Measurements from ENCODE around the gene P3H3. TPM values are rescaled to one million over a fixed set of nuclear protein-coding genes. Genes with fewer than 3 reads are reported as not detected.
A peak's percentile ranks its signal among the peaks of the same experiment; 100 is the strongest.

Gene P3H3
- total and polyA plus RNA-seq, 2 experiments from 2014 or later = 16.4 to 38.2 TPM

DNA sequence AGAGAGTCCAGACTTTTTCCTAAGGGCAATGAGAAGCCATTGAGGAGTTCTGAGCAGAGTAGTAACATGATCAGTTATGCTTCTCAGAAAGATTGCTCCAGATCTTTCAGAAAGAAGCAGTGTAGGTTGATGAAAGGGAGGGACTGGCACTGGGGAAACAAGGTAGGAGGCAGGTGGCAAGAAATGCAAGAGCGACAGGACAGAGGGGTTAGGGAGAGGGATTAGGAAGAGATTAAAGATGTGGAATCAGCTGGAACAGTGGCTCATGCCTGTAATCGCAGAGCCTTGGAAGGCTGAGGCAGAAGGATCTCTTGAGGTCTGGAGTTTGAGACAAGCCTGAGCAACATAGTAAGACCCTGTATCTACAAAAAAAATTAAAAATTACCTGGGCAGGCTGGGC, 19.5 kb downstream of the P3H3 start (continued):
- TF ChIP-seq JUNB (IDR thresholded peaks at IDR 0.05; ENCODE audit: unreplicated experiment) = no peak
- TF ChIP-seq STAT1 (IDR thresholded peaks at IDR 0.05; ENCODE audit: unreplicated experiment) = no peak
- TF ChIP-seq, protein P1, sequence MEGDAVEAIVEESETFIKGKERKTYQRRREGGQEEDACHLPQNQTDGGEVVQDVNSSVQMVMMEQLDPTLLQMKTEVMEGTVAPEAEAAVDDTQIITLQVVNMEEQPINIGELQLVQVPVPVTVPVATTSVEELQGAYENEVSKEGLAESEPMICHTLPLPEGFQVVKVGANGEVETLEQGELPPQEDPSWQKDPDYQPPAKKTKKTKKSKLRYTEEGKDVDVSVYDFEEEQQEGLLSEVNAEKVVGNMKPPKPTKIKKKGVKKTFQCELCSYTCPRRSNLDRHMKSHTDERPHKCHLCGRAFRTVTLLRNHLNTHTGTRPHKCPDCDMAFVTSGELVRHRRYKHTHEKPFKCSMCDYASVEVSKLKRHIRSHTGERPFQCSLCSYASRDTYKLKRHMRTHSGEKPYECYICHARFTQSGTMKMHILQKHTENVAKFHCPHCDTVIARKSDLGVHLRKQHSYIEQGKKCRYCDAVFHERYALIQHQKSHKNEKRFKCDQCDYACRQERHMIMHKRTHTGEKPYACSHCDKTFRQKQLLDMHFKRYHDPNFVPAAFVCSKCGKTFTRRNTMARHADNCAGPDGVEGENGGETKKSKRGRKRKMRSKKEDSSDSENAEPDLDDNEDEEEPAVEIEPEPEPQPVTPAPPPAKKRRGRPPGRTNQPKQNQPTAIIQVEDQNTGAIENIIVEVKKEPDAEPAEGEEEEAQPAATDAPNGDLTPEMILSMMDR (conservative IDR thresholded peaks at IDR 0.05; ENCODE audit: low read depth in 2 of 2) = no peak
- TF ChIP-seq NANOG (IDR thresholded peaks at IDR 0.05; ENCODE audit: borderline replicate concordance) = no peak
- no peak for TF ChIP-seq POLR2AphosphoS5 (IDR thresholded peaks at IDR 0.05; ENCODE audit: low read depth)
- TF ChIP-seq, protein P2, sequence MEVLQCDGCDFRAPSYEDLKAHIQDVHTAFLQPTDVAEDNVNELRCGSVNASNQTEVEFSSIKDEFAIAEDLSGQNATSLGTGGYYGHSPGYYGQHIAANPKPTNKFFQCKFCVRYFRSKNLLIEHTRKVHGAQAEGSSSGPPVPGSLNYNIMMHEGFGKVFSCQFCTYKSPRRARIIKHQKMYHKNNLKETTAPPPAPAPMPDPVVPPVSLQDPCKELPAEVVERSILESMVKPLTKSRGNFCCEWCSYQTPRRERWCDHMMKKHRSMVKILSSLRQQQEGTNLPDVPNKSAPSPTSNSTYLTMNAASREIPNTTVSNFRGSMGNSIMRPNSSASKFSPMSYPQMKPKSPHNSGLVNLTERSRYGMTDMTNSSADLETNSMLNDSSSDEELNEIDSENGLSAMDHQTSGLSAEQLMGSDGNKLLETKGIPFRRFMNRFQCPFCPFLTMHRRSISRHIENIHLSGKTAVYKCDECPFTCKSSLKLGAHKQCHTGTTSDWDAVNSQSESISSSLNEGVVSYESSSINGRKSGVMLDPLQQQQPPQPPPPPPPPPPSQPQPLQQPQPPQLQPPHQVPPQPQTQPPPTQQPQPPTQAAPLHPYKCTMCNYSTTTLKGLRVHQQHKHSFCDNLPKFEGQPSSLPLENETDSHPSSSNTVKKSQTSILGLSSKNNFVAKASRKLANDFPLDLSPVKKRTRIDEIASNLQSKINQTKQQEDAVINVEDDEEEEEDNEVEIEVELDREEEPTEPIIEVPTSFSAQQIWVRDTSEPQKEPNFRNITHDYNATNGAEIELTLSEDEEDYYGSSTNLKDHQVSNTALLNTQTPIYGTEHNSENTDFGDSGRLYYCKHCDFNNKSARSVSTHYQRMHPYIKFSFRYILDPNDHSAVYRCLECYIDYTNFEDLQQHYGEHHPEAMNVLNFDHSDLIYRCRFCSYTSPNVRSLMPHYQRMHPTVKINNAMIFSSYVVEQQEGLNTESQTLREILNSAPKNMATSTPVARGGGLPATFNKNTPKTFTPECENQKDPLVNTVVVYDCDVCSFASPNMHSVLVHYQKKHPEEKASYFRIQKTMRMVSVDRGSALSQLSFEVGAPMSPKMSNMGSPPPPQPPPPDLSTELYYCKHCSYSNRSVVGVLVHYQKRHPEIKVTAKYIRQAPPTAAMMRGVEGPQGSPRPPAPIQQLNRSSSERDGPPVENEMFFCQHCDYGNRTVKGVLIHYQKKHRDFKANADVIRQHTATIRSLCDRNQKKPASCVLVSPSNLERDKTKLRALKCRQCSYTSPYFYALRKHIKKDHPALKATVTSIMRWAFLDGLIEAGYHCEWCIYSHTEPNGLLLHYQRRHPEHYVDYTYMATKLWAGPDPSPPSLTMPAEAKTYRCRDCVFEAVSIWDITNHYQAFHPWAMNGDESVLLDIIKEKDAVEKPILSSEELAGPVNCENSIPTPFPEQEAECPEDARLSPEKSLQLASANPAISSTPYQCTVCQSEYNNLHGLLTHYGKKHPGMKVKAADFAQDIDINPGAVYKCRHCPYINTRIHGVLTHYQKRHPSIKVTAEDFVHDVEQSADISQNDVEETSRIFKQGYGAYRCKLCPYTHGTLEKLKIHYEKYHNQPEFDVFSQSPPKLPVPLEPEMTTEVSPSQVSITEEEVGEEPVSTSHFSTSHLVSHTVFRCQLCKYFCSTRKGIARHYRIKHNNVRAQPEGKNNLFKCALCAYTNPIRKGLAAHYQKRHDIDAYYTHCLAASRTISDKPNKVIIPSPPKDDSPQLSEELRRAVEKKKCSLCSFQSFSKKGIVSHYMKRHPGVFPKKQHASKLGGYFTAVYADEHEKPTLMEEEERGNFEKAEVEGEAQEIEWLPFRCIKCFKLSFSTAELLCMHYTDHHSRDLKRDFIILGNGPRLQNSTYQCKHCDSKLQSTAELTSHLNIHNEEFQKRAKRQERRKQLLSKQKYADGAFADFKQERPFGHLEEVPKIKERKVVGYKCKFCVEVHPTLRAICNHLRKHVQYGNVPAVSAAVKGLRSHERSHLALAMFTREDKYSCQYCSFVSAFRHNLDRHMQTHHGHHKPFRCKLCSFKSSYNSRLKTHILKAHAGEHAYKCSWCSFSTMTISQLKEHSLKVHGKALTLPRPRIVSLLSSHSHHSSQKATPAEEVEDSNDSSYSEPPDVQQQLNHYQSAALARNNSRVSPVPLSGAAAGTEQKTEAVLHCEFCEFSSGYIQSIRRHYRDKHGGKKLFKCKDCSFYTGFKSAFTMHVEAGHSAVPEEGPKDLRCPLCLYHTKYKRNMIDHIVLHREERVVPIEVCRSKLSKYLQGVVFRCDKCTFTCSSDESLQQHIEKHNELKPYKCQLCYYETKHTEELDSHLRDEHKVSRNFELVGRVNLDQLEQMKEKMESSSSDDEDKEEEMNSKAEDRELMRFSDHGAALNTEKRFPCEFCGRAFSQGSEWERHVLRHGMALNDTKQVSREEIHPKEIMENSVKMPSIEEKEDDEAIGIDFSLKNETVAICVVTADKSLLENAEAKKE (CRISPR knock-in tag; IDR thresholded peaks at IDR 0.05) = no peak
- TF ChIP-seq EZH2phosphoT487 (IDR thresholded peaks at IDR 0.05; ENCODE audit: unreplicated experiment) = no peak

DNA sequence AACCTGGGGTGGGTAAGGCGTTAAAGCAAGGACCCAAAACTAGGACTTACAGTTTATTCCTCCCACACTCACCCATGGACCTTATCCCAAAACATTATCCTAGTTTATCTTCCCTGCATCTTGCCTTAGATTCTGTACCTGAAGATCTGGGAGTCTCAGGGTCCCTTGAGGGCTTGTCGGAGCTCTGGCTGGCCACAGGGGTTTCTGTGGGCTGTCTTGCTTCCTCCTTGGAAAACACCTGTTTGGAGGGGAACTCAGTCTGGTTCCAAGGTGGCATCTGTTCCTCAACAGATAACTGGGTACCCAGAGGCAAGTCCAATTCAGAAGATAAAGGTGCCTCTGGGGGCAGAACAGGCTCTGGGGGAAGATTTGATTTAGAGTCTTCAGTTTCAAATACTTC, 21.2 kb downstream of the P3H3 start:
- ATAC-seq (no peak), DNase-seq (ENCODE audit: low spot score) (no peak)
- H3K27ac Mint-ChIP-seq = no peak overlapping the region
- H3K36me3 Mint-ChIP-seq (ENCODE audit: low read depth) = peaks cover 55% of the 10 kb centered on the region
- H3F3A ChIP-seq (replicated peaks; ENCODE audit: low read depth) = peaks cover 14% of the 10 kb centered on the region; the same call in 1 of the 2 replicates
- peaks cover 4% of the 10 kb centered on the region; the same call in 1 of the 2 replicates for H4K20me1 ChIP-seq (replicated peaks; ENCODE audit: insufficient read depth)
- peaks cover 28% of the 10 kb centered on the region for H3K36me3 ChIP-seq (ENCODE audit: insufficient read depth)
- H2AFZ ChIP-seq = no peak overlapping the region
- no peak overlapping the region for H3K27ac ChIP-seq (ENCODE audit: low read depth)
- H3K4me3 ChIP-seq = no peak overlapping the region
- peaks cover 31% of the 10 kb centered on the region for H3K27me3 Mint-ChIP-seq (ENCODE audit: insufficient read depth, low read depth, poor library complexity)
- H3K4me1 Mint-ChIP-seq = peaks cover 15% of the 10 kb centered on the region
- no peaks in the 10 kb centered on the region for H3K9me3 Mint-ChIP-seq
- peaks cover 29% of the 10 kb centered on the region for H3K79me2 ChIP-seq (replicated peaks; ENCODE audit: insufficient read depth)
- no peak overlapping the region for H3K4me2 ChIP-seq
- H3K4me1 ChIP-seq (ENCODE audit: insufficient read depth) = peaks cover 19% of the 10 kb centered on the region
- TF ChIP-seq, protein P1 (conservative IDR thresholded peaks at IDR 0.05; ENCODE audit: low read depth in 2 of 2) = no peak
- no peak for TF ChIP-seq ZNF114 (CRISPR knock-in tag; IDR thresholded peaks at IDR 0.05)
- TF ChIP-seq, protein P3, sequence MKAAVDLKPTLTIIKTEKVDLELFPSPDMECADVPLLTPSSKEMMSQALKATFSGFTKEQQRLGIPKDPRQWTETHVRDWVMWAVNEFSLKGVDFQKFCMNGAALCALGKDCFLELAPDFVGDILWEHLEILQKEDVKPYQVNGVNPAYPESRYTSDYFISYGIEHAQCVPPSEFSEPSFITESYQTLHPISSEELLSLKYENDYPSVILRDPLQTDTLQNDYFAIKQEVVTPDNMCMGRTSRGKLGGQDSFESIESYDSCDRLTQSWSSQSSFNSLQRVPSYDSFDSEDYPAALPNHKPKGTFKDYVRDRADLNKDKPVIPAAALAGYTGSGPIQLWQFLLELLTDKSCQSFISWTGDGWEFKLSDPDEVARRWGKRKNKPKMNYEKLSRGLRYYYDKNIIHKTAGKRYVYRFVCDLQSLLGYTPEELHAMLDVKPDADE (IDR thresholded peaks at IDR 0.05) = no peak
- no peaks in the 10 kb centered on the region for H3K27me3 ChIP-seq (ENCODE audit: insufficient read depth)
- H3K4me3 Mint-ChIP-seq = peak overlapping the region; percentile 95
- no peaks in the 10 kb centered on the region for H3K9me2 ChIP-seq (ENCODE audit: insufficient read depth)
